H1 (cell line): Measurements from ENCODE around the gene RPSA. TPM values are rescaled to one million over a fixed set of nuclear protein-coding genes. Genes with fewer than 3 reads are reported as not detected.
"Not testable (repeated sequence)": the region's sequence is repeated elsewhere in the genome, so short reads cannot be mapped to it uniquely, and the experiment has no call there.

Source experiments
- CTCF ChIA-PET: fragments of 300-600 bp; sonication (Branson Sonifier 250); formaldehyde crosslinking; loops from one replicate; lab custom pipeline; 2021; ENCODE audit not compliant: partially characterized antibody; lab: Charles Lee
- POLR2A ChIA-PET: fragments of 300-600 bp; sonication (Branson Sonifier 250); formaldehyde crosslinking; loops from one replicate; lab custom pipeline; 2021; ENCODE audit warnings: inconsistent platforms; ENCODE audit not compliant: partially characterized antibody; lab: Charles Lee
- DNase-seq, 2 experiments: peaks; one replicate each; pipeline versions ENCODE4 v3.0.0 to v3.0.0-alpha.2; 2010 to 2022; ENCODE audit warnings: low spot score in 2 of 2, low read depth in 1 of 2, mixed read lengths in 1 of 2
- FAIRE-seq: peaks from 2 replicates; lab custom pipeline; 2011; peaks lifted over from hg19 to GRCh38; lab: Jason Lieb, UNC
- H2AFZ ChIP-seq: 2 replicates; pipeline ENCODE4 v1.8.1; 2012; ENCODE audit warnings: low read length, inconsistent platforms
- H2AK5ac ChIP-seq: 2 replicates; pipeline ENCODE4 v1.6.1; 2013; ENCODE audit warnings: low read depth, low read length
- H2BK120ac ChIP-seq: replicated peaks from 2 replicates; pipeline ENCODE3; 2013; ENCODE audit warnings: low read depth, low read length, inconsistent platforms
- H2BK12ac ChIP-seq: 2 replicates; pipeline ENCODE4 v1.6.1; 2013; ENCODE audit warnings: low read depth, low read length
- H2BK15ac ChIP-seq: 2 replicates; pipeline ENCODE4 v1.6.1; 2013; ENCODE audit warnings: low read length
- H2BK20ac ChIP-seq: 2 replicates; pipeline ENCODE4 v1.6.1; 2013; ENCODE audit warnings: low read length
- H2BK5ac ChIP-seq: 2 replicates; pipeline ENCODE4 v1.6.1; 2013; ENCODE audit warnings: low read depth, low read length
- H3K14ac ChIP-seq: 2 replicates; pipeline ENCODE4 v1.6.1; 2013; ENCODE audit warnings: inconsistent platforms; ENCODE audit not compliant: insufficient read length
- H3K18ac ChIP-seq: 2 replicates; pipeline ENCODE4 v1.6.1; 2013; ENCODE audit warnings: low read length; ENCODE audit errors: extremely low read depth
- H3K23ac ChIP-seq: 2 replicates; pipeline ENCODE4 v1.6.1; 2013; ENCODE audit warnings: inconsistent platforms; ENCODE audit not compliant: insufficient read length
- H3K23me2 ChIP-seq: 2 replicates; pipeline ENCODE4 v1.6.1; 2013; ENCODE audit warnings: low read depth, low read length
- H3K27ac ChIP-seq: 2 replicates; pipeline ENCODE4 v1.6.1; 2011; ENCODE audit warnings: low read depth, low read length, inconsistent platforms
- H3K27me3 ChIP-seq, 4 experiments: replicated peaks in 1 of 4; 1 replicate in 1 of 4; 2 replicates in 3 of 4; pipeline versions ENCODE4 v1.6.1 to v1.8.1; 2011 to 2013; ENCODE audit warnings: low read length in 3 of 4, mild to moderate bottlenecking in 3 of 4, inconsistent platforms in 2 of 4, mixed read lengths in 2 of 4, moderate library complexity in 1 of 4; ENCODE audit not compliant: control insufficient read depth in 3 of 4, insufficient read depth in 3 of 4; ENCODE audit errors: extremely low read depth in 1 of 4
- H3K36me3 ChIP-seq, 4 experiments: 2 replicates each; pipeline versions ENCODE4 v1.6.1 to v1.8.1; 2011 to 2013; ENCODE audit warnings: mild to moderate bottlenecking in 4 of 4, low read length in 3 of 4, moderate library complexity in 2 of 4, control low read depth in 1 of 4, inconsistent platforms in 1 of 4; ENCODE audit not compliant: insufficient read depth in 4 of 4, control insufficient read depth in 2 of 4
- H3K4ac ChIP-seq: replicated peaks from 2 replicates; pipeline ENCODE3; 2013; ENCODE audit warnings: low read length, low read depth, mixed read lengths, inconsistent platforms; ENCODE audit not compliant: insufficient read length
- H3K4me1 ChIP-seq, 4 experiments: replicated peaks in 1 of 4; 1 replicate in 1 of 4; 2 replicates in 3 of 4; pipeline versions ENCODE4 v1.6.1 to v1.8.1; 2011 to 2013; ENCODE audit warnings: low read length in 3 of 4, inconsistent platforms in 2 of 4, mixed read lengths in 1 of 4; ENCODE audit not compliant: insufficient read depth in 4 of 4, control insufficient read depth in 3 of 4
- H3K4me2 ChIP-seq, 2 experiments: 2 replicates each; pipeline versions ENCODE4 v1.6.1 to v1.8.1; 2011 to 2013; ENCODE audit warnings: low read depth in 2 of 2, low read length in 2 of 2, control low read depth in 1 of 2, inconsistent platforms in 1 of 2, mild to moderate bottlenecking in 1 of 2; ENCODE audit not compliant: insufficient read depth in 1 of 2
- H3K4me3 ChIP-seq, 4 experiments: fragments of 200-600, 300-600 bp in 1 of 4; sonication (generic), shearing (Covaris generic), sonication (Bioruptor Twin) in 1 of 4; 2 replicates each; pipeline versions ENCODE4 v1.5.1 to v1.8.1; 2011 to 2016; ENCODE audit warnings: low read length in 4 of 4, low read depth in 3 of 4, control low read depth in 2 of 4, inconsistent platforms in 2 of 4, mild to moderate bottlenecking in 2 of 4, mixed read lengths in 1 of 4, moderate library complexity in 1 of 4; ENCODE audit not compliant: insufficient read depth in 2 of 4; ENCODE audit errors: extremely low read depth in 1 of 4
- H3K56ac ChIP-seq: replicated peaks from 2 replicates; pipeline ENCODE3; 2013; ENCODE audit warnings: low read depth, mild to moderate bottlenecking, mixed read lengths, low read length, inconsistent platforms; ENCODE audit not compliant: insufficient read length
- H3K79me1 ChIP-seq: 2 replicates; pipeline ENCODE4 v1.6.1; 2013; ENCODE audit warnings: low read depth, low read length, control low read depth
- H3K79me2 ChIP-seq, 2 experiments: 2 replicates each; pipeline versions ENCODE4 v1.6.1 to v1.8.1; 2012 to 2013; ENCODE audit warnings: low read length in 2 of 2, mild to moderate bottlenecking in 2 of 2, inconsistent platforms in 1 of 2; ENCODE audit not compliant: insufficient read depth in 2 of 2, control insufficient read depth in 1 of 2
- H3K9ac ChIP-seq, 4 experiments: replicated peaks in 1 of 4; 1 replicate in 1 of 4; 2 replicates in 3 of 4; pipeline versions ENCODE4 v1.6.1 to v1.8.1; 2011 to 2013; ENCODE audit warnings: low read depth in 3 of 4, low read length in 3 of 4, control low read depth in 2 of 4, mild to moderate bottlenecking in 2 of 4, moderate library complexity in 2 of 4, inconsistent platforms in 1 of 4; ENCODE audit errors: extremely low read depth in 1 of 4
- H3K9me3 ChIP-seq, 2 experiments: 2 replicates each; pipeline versions ENCODE4 v1.6.1 to v1.8.1; 2012 to 2013; ENCODE audit warnings: mild to moderate bottlenecking in 2 of 2, moderate library complexity in 2 of 2, control low read depth in 1 of 2, inconsistent platforms in 1 of 2, low read depth in 1 of 2, low read length in 1 of 2, mixed read lengths in 1 of 2; ENCODE audit not compliant: insufficient read depth in 2 of 2
- H4K20me1 ChIP-seq, 2 experiments: replicated peaks in 1 of 2; 2 replicates each; pipeline versions ENCODE3 to v1.8.1; 2011 to 2013; ENCODE audit warnings: inconsistent platforms in 2 of 2, low read length in 2 of 2, mild to moderate bottlenecking in 1 of 2; ENCODE audit not compliant: insufficient read depth in 2 of 2, control insufficient read depth in 1 of 2
- H4K5ac ChIP-seq: 2 replicates; pipeline ENCODE4 v1.6.1; 2013; ENCODE audit warnings: low read length, low read depth, mixed read lengths, inconsistent platforms; ENCODE audit not compliant: insufficient read length
- H4K8ac ChIP-seq: 2 replicates; pipeline ENCODE4 v1.8.0; 2013; ENCODE audit warnings: mild to moderate bottlenecking, moderate library complexity, low read length, inconsistent platforms; ENCODE audit not compliant: insufficient read depth; ENCODE audit errors: extremely low read depth
- H4K91ac ChIP-seq: replicated peaks from 2 replicates; pipeline ENCODE3; 2013; ENCODE audit warnings: low read length, mixed read lengths, inconsistent platforms; ENCODE audit not compliant: insufficient read length
- KDM1A ChIP-seq: fragments of 200-600, 300-600 bp; sonication (generic); IDR thresholded peaks from 2 replicates; pipeline ENCODE4 v1.7.1; 2016; ENCODE audit warnings: mild to moderate bottlenecking, low read length, borderline replicate concordance
- POLR2A ChIP-seq, 2 experiments: IDR thresholded peaks; 1 replicate in 1 of 2; 2 replicates in 1 of 2; pipeline ENCODE4 v1.6.1; 2011; ENCODE audit warnings: low read depth in 2 of 2, low read length in 2 of 2, mild to moderate bottlenecking in 2 of 2; ENCODE audit errors: control extremely low read depth in 1 of 2
- POLR2AphosphoS5 ChIP-seq: IDR thresholded peaks from 2 replicates; pipeline ENCODE4 v1.6.1; 2011; ENCODE audit warnings: low read depth, low read length
- WGBS, 2 experiments: shearing (Covaris generic) in 1 of 2; methylation state at CpG; one replicate each; pipeline versions ENCODE4 v1.1.6 to v1.1.7; 2013 to 2015; ENCODE audit warnings: low lambda C conversion rate in 2 of 2, mixed read lengths in 2 of 2, inconsistent platforms in 1 of 2, low coverage in 1 of 2, missing lambda C conversion rate in 1 of 2; ENCODE audit not compliant: insufficient replicate concordance in 2 of 2, insufficient coverage in 1 of 2, insufficient read length in 1 of 2; ENCODE audit errors: extremely low coverage in 1 of 2, missing lambda C conversion rate in 1 of 2; 5-methylcytosine and 5-hydroxymethylcytosine counted together
- polyA plus RNA-seq, 7 experiments: library from polyadenylated mRNA; depleted of rRNA in 3 of 7; stranded (reverse) in 5 of 7; unstranded in 2 of 7; fragments of >200 nt in 5 of 7; fragments of 200-250 nt in 2 of 7; gene quantifications; 1 replicate in 5 of 7; 2 replicates in 1 of 7; 4 replicates in 1 of 7; pipeline versions ENCODE4 v1.2.1 to v1.2.3, GENCODE V29; 2011 to 2013; ENCODE audit warnings: missing spikeins in 2 of 7, mixed read lengths in 2 of 7
- total RNA-seq: library from RNA; stranded (reverse); fragmentation: NEBNext Ultra II Directional; extraction: Animal tissue kit (Norgen Biotek cat#: 25700); gene quantifications from 2 replicates; pipeline ENCODE4 v1.2.1, GENCODE V29; 2021

Gene RPSA
- total and polyA plus RNA-seq, 2 of the 8 experiments (the other 6 are each of a cell fraction or from before 2014, with no cell fraction given), result 2,661 to 7,468 TPM

DNA sequence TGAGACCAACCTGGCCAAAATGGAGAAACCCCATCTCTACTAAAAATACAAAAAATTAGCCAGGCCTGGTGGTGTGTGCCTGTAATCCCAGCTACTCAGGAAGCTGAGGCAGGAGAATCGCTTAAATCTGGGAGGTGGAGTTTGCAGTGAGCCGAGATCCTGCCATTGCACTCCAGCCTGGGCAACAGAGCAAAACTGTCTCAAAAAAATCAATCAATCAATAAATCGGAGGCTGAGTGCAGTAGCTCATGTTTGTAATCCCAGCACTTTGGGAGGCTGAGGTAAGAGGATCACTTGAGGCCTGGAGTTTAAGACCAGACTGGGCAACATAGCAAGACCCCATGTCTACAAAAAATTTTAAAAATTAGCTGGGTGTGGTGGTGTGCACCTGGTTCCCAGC, 8.8 kb downstream of the RPSA start:
- H3K36me3 ChIP-seq, result peaks cover 17 to 45% (median 34%) of the 10 kb centered on the region in 4 experiments
- H2BK15ac ChIP-seq, H4K20me1 ChIP-seq, H3K27ac ChIP-seq, H3K27me3 ChIP-seq, H3K4ac ChIP-seq, H3K9ac ChIP-seq, H2BK120ac ChIP-seq, H4K91ac ChIP-seq, H2AK5ac ChIP-seq, H3K4me2 ChIP-seq, FAIRE-seq, H3K4me3 ChIP-seq, H3K79me2 ChIP-seq, H2BK20ac ChIP-seq, H4K5ac ChIP-seq, H2BK12ac ChIP-seq, H3K79me1 ChIP-seq, H3K18ac ChIP-seq, H2AFZ ChIP-seq, H3K4me1 ChIP-seq, H3K23me2 ChIP-seq, H4K8ac ChIP-seq, H3K14ac ChIP-seq, H2BK5ac ChIP-seq, H3K9me3 ChIP-seq, H3K23ac ChIP-seq, H3K56ac ChIP-seq, DNase-seq: not testable (repeated sequence)
- ChIA-PET CTCF (interaction anchor here (1.1 to 3.7 kb wide), 10 partner anchors 8 to 83 kb away, joined by 3 to 30 read pairs (median 6); partner anchors contain the start of gene RPSA), POLR2A (interaction anchor here (0.8 to 18.6 kb wide), 14 partner anchors 15 to 885 kb away, joined by 3 to 771 read pairs (median 4); partner anchors contain the start of genes RPSA and SLC25A38)
- WGBS, 2 experiments, result 94% methylated on average over 3 of the region's 3 CpGs; no CpG with 5 or more reads in 1 of the 2 experiments
- TF ChIP-seq KDM1A, result peak; percentile 66; the same call in 1 of the 2 replicates
- peak; percentile 79; the same call in 1 of the 2 replicates for TF ChIP-seq POLR2AphosphoS5
- peak in 1 of 2 experiments; percentile 11; a peak in 1 of 3 replicates for TF ChIP-seq POLR2A (IDR thresholded peaks at IDR 0.05; ENCODE audit: control extremely low read depth in 1 of 2, low read depth in 2 of 2, low read length in 2 of 2)
